Stimulated activated CD8-positive, alpha-beta memory T cell treated with anti-CD3 and anti-CD28 coated beads, Interleukin-15, amount 100 ng/mL, for 4 hours (primary cell): ENCODE data around the gene CBARP.

Source experiments
- DNase-seq, 2 donors: peaks; one replicate each; pipeline ENCODE4 v3.0.0-alpha.2; 2020; ENCODE audit warnings: low read depth in 2 of 2

Gene CBARP

DNA sequence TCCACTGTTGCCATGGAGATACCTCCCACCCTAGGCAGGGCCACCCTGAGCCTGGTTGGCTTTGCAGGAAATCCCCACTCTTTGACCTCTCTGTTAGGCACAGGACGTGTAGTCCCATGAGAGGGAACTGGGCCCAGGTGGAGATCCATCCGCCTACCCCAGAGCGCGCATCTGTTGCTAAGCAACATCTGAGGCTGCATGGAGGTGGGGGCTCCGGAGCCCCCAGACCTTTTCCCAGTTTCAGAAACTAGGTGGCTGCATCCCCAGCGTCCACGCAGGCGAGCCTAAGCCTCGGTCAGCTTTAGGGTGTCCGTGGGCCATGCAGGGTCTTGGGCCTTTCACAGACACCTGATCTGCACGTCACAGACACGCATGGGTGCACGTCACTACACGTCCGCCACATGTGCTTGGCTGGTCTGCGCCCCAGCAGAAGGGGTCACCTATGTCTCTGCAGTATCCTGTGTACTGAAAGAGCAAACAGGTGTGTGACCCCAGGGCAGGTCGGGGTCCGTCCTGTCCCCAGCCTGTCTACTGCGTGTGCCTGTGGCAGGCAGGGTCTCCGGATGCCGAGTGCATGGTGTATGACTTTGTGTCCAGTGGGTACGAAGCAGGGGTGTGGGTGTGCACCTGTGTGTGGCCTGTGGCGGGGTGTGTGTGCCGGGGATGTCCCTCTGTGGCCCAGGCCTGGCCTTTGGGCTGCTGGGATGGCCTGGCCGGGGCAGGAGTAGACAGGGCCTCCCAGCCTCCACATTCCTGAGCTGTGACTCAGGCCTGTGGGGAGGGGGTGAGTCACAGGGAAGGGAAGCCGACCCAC is 27.2 kb upstream of the CBARP start:
- no peak for DNase-seq

DNA sequence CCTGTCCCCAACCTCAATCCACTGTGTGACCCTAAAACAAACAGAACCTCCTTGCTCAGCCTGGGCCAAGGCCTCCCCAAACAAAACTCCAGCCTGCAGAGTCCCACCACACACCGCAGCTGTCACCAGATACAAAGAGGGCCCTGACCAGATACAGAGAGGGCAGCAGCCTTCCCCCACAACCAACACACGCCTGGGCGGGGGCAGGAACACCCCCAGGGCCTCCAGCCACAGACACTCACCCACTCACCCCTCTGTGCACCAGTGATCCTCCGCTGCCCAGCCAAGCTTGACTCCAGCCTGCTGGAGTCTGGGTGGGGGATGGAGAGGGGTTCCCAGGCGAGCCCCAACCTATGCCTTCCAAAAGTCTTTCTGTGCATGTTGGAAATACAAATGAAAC is 25.4 kb upstream of the CBARP start:
- DNase-seq: no peak

DNA sequence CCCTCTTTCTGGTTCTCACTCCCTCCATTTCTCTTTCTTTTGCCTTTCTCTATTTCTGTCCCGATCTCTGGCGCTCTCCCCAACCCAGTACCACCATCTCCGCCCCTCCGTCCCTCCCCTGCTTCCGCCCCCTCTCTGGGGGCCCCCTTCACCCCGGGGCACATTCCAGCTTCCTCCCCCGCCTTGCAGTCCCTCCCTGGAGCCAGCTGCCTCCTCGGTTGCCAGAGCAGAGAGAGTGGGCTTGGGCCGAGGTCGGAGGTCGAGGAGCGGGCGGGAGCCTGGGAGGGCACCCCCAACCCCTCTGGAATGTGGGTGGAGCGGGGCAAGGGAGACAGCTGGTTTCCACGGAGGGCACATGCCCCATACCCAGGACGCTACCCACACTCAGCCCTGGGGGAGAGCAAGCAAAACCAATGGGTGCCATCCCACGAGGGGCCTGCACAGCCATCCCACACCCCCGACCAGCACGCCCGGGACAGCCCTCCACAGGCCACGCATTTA is 24.9 kb upstream of the CBARP start:
- DNase-seq: no peak

- no peak for DNase-seq
These were observed 24.2 kb upstream of the CBARP start for GRCh38 chr19:1261798-1262622.

DNA sequence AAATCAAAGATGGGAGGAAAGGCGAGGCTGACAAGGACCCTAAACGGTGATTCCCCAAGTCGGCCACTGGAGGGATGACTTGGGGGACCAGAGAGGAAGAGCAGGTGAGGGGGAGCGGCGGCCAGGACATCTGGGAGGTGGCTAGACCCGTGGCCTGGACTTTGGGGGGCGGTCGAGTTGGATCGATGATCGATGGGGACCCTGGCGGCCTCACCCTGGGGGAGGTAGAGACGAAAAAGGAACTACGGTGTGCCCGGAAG is 23.7 kb upstream of the CBARP start:
- no peak for DNase-seq

DNA sequence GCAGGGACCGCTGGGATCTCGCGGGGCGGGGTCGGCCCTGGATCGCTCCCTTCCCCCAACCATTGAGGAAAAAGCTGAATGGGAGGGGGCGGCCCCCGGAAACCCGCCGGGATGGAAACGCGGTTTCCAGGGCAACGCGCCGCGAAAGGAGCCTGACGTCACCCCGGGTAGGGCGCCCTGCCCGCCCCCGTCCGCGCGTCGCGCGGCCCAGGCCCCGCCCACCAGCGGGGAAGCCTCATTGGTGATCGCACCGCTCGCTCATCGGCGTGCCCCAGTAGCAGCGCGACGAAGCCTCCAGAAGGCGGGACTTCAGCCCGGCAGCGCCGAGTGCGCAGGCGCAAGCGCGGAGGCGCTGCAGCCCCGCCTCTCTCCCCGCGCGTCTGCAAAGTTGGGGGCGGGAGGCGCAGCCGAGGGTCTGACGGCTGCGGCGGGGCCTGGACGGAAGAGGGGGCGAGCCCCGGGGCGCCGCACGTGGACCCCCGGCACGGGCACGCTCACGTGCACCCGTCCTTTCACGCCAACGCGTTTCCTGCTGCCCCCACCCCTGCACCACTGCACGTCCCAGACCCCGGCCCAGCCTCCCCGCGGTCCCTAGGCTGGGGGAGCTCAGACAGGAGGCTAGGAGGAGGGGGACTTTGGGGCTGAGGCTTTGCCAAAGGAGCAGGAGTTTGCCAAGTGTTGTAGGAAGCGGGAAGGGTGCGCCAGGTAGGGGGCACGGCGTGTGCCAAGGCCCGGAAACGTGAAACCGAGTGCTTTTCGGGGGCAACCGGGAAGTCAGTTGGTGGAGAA is 23.1 kb upstream of the CBARP start:
- DNase-seq: peak; percentile 93 to 98

- no peak for DNase-seq
These were observed 22.3 kb upstream of the CBARP start for GRCh38 chr19:1259876-1260748.

- no peak for DNase-seq
These were observed 21.5 kb upstream of the CBARP start for GRCh38 chr19:1259206-1259875.

DNA sequence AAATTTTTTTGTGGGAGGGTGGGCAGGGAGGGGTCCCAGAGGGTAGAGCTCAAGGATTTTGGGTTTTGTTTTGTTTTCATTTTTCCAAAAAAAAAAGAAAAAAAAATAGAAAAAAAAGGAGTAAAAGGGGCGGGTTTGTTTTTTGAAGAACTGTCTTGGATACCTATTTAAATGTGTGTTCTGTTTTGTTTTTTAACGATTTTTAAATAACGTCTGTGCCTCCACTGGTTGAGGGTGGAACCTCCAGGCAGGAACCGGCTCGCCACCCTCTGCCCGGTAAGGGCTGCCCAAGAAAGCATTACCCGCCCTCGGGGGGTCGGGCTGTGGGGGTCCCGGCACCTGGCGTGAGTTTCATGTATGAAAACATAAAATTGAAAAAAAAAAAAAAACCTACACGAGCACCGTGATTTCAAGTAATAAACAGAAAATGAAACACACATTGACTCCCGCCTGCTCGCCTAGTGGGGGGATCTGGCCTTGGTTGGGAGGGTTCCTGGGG is 21.0 kb upstream of the CBARP start:
- DNase-seq: no peak

DNA sequence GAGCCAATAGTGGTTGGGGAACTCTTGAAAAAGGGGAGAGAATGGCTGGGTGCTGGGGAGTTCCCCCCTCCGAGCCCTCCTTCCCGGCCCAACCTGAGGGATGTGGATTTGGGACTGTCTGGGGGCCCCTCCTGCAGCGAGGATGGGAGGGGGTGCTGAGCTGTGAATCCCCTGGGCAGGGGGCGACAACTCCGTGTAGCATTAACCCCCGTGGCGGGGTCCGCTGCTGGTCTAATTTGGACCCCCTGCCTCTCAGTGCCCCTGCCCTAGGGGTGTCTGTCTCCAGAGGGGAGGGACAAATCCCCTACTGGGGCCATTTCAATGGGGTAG is 20.3 kb upstream of the CBARP start:
- DNase-seq: no peak

GRCh38 chr19:1257475-1258162 is 19.8 kb upstream of the CBARP start:
- no peak for DNase-seq

DNA sequence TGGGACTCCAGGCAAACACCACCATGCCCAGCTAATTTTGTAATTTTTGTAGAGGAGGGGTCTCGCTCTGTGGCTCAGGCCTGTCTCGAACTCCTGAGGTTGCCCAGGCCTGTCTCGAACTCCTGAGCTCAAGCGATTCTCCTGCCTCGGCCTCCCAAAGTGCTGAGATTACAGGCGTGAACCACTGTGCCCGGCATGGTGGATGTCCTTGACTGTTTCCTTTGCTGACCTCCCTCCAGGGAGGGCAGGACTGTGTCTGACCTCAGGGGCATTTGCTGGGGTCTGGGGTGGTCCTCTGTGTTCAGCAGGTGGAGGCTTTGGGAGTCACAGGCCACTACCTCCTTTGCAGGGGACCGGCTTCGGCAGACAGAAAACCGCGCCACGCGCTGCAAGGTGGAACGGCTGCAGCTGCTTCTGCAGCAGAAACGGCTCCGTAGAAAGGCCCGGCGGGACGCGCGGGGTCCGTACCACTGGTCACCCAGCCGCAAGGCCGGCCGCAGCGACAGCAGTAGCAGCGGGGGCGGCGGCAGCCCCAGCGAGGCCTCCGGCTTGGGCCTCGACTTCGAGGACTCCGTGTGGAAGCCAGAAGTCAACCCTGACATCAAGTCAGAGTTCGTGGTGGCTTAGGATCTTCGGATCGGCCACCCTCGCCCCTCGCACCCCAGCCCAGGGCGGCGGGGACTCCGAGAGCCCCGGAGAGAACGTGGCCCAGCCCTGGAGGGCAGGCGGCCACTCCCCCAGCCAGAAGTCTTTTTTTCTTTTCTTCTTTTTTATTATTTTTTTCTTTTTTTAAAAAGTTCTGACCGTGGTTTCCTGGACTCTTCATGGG is 19.1 kb upstream of the CBARP start:
- DNase-seq: no peak

- DNase-seq: no peak
These were observed 17.7 kb upstream of the CBARP start for GRCh38 chr19:1255186-1256161.

GRCh38 chr19:1254530-1255185 is 16.9 kb upstream of the CBARP start:
- DNase-seq: no peak

DNA sequence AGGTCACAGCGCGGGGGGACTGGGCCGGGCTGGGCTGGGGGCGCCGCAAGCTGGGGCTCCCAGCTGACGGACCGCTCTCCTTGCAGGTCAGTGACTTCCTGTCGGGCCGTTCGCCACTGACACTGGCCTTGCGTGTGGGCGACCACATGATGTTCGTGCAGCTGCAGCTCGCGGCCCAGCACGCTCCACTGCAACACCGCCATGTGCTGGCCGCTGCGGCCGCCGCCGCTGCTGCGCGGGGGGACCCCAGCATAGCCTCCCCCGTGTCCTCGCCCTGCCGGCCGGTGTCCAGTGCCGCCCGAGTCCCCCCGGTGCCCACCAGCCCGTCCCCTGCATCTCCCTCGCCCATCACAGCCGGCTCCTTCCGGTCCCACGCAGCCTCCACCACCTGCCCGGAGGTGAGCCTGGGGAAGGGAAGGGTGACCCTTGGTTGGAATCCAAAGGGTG is 16.3 kb upstream of the CBARP start:
- no peak for DNase-seq

- DNase-seq: no peak
These were observed 15.8 kb upstream of the CBARP start for GRCh38 chr19:1253514-1254080.
